K562 (cell line): ENCODE measurements around the gene DOCK3. TPM values are rescaled to one million over a fixed set of nuclear protein-coding genes. Genes with fewer than 3 reads are reported as not detected.

Experiments
- ATAC-seq: fragments of 200-7000 bp; cut with Tn5 transposase; 3 replicates; pipeline ENCODE4 v1.9.1; 2020; ENCODE audit warnings: moderate library complexity
- BruUV-seq: library from RNA; stranded (reverse); fragments of 400-500 nt; replicated peaks from 2 replicates; lab custom pipeline; 2021; lab: Mats Ljungman, UMichigan
- CTCF ChIA-PET: fragments of 300-600 bp; formaldehyde crosslinking; extraction: SDS; loops from one replicate; lab custom pipeline; 2021; ENCODE audit warnings: low intra/inter-chr PET ratio; lab: Yijun Ruan, JAX
- POLR2A ChIA-PET: fragments of 300-600, 350-650 bp; sonication (Branson Sonifier 250); formaldehyde crosslinking; extraction: SDS; loops from one replicate; lab custom pipeline; 2021; ENCODE audit warnings: antibody characterized with exemption, inconsistent platforms; lab: Yijun Ruan, JAX
- DNase-seq, 4 experiments: peaks; one replicate each; pipeline versions ENCODE4 v3.0.0 to v3.0.0-alpha.2; 2011 to 2018; ENCODE audit warnings: low spot score in 3 of 4, mixed read lengths in 3 of 4; ENCODE audit errors: extremely low read depth in 1 of 4
- FAIRE-seq: peaks from 2 replicates; lab custom pipeline; 2011; peaks lifted over from hg19 to GRCh38; lab: Jason Lieb, UNC
- H2AFZ ChIP-seq: 2 replicates; pipeline ENCODE4 v1.6.0; 2011; ENCODE audit warnings: low read depth, low read length, control low read depth, inconsistent platforms
- H3K27ac ChIP-seq: fragments of 200-600 bp; 3 replicates; pipeline ENCODE4 v1.8.0; 2011; ENCODE audit warnings: low read depth, mild to moderate bottlenecking, control low read depth, inconsistent platforms, low read length, moderate library complexity, mixed read lengths; ENCODE audit errors: extremely low read depth
- H3K27me3 ChIP-seq, 2 experiments: fragments of 300-600 bp in 1 of 2; 2 replicates in 1 of 2; 3 replicates in 1 of 2; pipeline versions ENCODE4 v1.6.0 to v1.8.0; 2011; ENCODE audit warnings: inconsistent platforms in 2 of 2, low read length in 2 of 2, mild to moderate bottlenecking in 1 of 2, mixed read lengths in 1 of 2, moderate library complexity in 1 of 2; ENCODE audit not compliant: control insufficient read depth in 2 of 2, insufficient read depth in 2 of 2
- H3K36me3 ChIP-seq: fragments of 300-600 bp; 3 replicates; pipeline ENCODE4 v1.8.0; 2011; ENCODE audit warnings: mild to moderate bottlenecking, low read length, inconsistent platforms; ENCODE audit not compliant: control insufficient read depth, insufficient read depth
- H3K4me1 ChIP-seq, 2 experiments: fragments of 200-600 bp in 1 of 2; replicated peaks in 1 of 2; 2 replicates in 1 of 2; 3 replicates in 1 of 2; pipeline versions ENCODE4 v1.5.1 to v1.8.0; 2011; ENCODE audit warnings: inconsistent platforms in 2 of 2, low read length in 2 of 2, mild to moderate bottlenecking in 1 of 2, mixed read lengths in 1 of 2, moderate library complexity in 1 of 2; ENCODE audit not compliant: control insufficient read depth in 2 of 2, insufficient read depth in 2 of 2
- H3K4me2 ChIP-seq: 2 replicates; pipeline ENCODE4 v1.6.1; 2011; ENCODE audit warnings: low read length, control low read depth, inconsistent platforms, mixed read lengths; ENCODE audit not compliant: insufficient read depth
- H3K4me3 ChIP-seq: fragments of 200-600 bp; sonication (generic), shearing (Covaris generic); 2 replicates; pipeline ENCODE4 v1.5.1; 2016; ENCODE audit warnings: control low read depth, inconsistent platforms
- H3K79me2 ChIP-seq: fragments of 200-600 bp; 3 replicates; pipeline ENCODE4 v1.8.0; 2011; ENCODE audit warnings: low read length, inconsistent platforms; ENCODE audit not compliant: control insufficient read depth, insufficient read depth
- H3K9ac ChIP-seq, 2 experiments: 2 replicates each; pipeline versions ENCODE4 v1.6.0 to v1.6.1; 2011; ENCODE audit warnings: low read depth in 2 of 2, low read length in 2 of 2, control low read depth in 1 of 2, inconsistent platforms in 1 of 2, mild to moderate bottlenecking in 1 of 2, mixed read lengths in 1 of 2; ENCODE audit not compliant: insufficient read depth in 1 of 2
- H3K9me1 ChIP-seq: one replicate; pipeline ENCODE4 v1.6.0; 2011; ENCODE audit warnings: inconsistent platforms, mild to moderate bottlenecking, low read length, moderate library complexity; ENCODE audit not compliant: control insufficient read depth, insufficient read depth
- H3K9me3 ChIP-seq: replicated peaks from 2 replicates; pipeline ENCODE4 v1.5.1; 2011; ENCODE audit warnings: low read depth, low read length, inconsistent platforms; ENCODE audit not compliant: control insufficient read depth, insufficient read depth
- H4K20me1 ChIP-seq: replicated peaks from 2 replicates; pipeline ENCODE4 v1.6.1; 2011; ENCODE audit warnings: low read length, inconsistent platforms, mixed read lengths; ENCODE audit not compliant: control insufficient read depth, insufficient read depth
- ARID1B ChIP-seq: fragments of 450-650 bp; IDR thresholded peaks from 2 replicates; pipeline ENCODE4 v1.6.1; 2016; ENCODE audit warnings: antibody characterized with exemption, mild to moderate bottlenecking, inconsistent platforms
- HIVEP1 ChIP-seq: fragments of 250-450 bp; sonication (Bioruptor Pico); IDR thresholded peaks from 2 replicates; pipeline ENCODE4 v1.4.0; 2020; ENCODE audit warnings: mild to moderate bottlenecking
- NCOA2 ChIP-seq, 2 experiments: fragments of 450-650 bp; IDR thresholded peaks; 2 replicates each; pipeline ENCODE4 v1.6.1; 2018; ENCODE audit warnings: mild to moderate bottlenecking in 2 of 2, moderate library complexity in 1 of 2; ENCODE audit not compliant: partially characterized antibody in 2 of 2
- NR2C1 ChIP-seq, 2 experiments: fragments of 450-650 bp; IDR thresholded peaks; 2 replicates each; pipeline ENCODE4 v1.6.1; 2017; ENCODE audit warnings: mild to moderate bottlenecking in 2 of 2, antibody characterized with exemption in 1 of 2, inconsistent platforms in 1 of 2, missing compliant biosample characterization in 1 of 2, missing genetic modification characterization in 1 of 2
- STAT5B ChIP-seq: fragments of 250-450 bp; sonication (Bioruptor Pico); IDR thresholded peaks from 2 replicates; pipeline ENCODE4 v1.8.0; 2021; ENCODE audit warnings: mild to moderate bottlenecking, inconsistent platforms
- STAT6 ChIP-seq: sonication (generic); formaldehyde crosslinking; IDR thresholded peaks from 2 replicates; pipeline ENCODE4 v1.8.1; 2023; ENCODE audit warnings: mild to moderate bottlenecking, missing genetic modification reagents
- WGBS: fragments of 100-300 bp; shearing (Covaris generic); methylation state at CpG from one replicate; pipeline ENCODE4 v1.1.6; 2016; ENCODE audit warnings: low coverage, mixed read lengths; ENCODE audit not compliant: insufficient coverage; ENCODE audit errors: missing lambda C conversion rate; 5-methylcytosine and 5-hydroxymethylcytosine counted together
- in situ Hi-C: fragments of 300-500 bp; cut with MboI; formaldehyde crosslinking; loops from 4 replicates; pipeline ENCODE4 v1.15.0; 2018; ENCODE audit warnings: inconsistent platforms, mixed read lengths
- intact Hi-C: fragments of 100-400 bp; cut with micrococcal nuclease; formaldehyde crosslinking; loops from 2 replicates; pipeline ENCODE4 v1.14.2; 2022
- polyA plus RNA-seq, 8 experiments: library from polyadenylated mRNA; depleted of rRNA in 4 of 8; stranded (reverse) in 5 of 8; unstranded in 3 of 8; fragments of >200 nt; fragmentation: Nextera tagmentation in 2 of 8; fragmentation: Illumina TruSeq in 1 of 8; extraction: Ambion mirVana in 2 of 8; extraction: Trizol in 1 of 8; gene quantifications; 2 replicates each; pipeline versions ENCODE4 v1.2.1 to v1.2.3, GENCODE V29; 2011 to 2014; ENCODE audit warnings: inconsistent platforms in 1 of 8, missing spikeins in 1 of 8
- total RNA-seq, 7 experiments: library from RNA; depleted of rRNA in 6 of 7; stranded (reverse); fragments of >200 nt in 6 of 7; fragmentation: Illumina TruSeq in 2 of 7; extraction: Trizol in 2 of 7; gene quantifications; 2 replicates each; pipeline versions ENCODE4 v1.2.1 to v1.2.3, GENCODE V29; 2011 to 2021; ENCODE audit warnings: low replicate concordance in 1 of 7

Gene DOCK3
- total and polyA plus RNA-seq, 9 of the 15 experiments (the other 6 are each of a cell fraction or from before 2014, with no cell fraction given): under 0.01 to 0.03 (median 0.01) TPM; not detected in 4

GRCh38 chr3:50698269-50698668 is 23.5 kb downstream of the DOCK3 start:
- H2AFZ ChIP-seq: no peak overlapping the region
- intact Hi-C loops (no loop called here), in situ Hi-C loops (no loop called here)
- no TSS peak for BruUV-seq
- H3K4me3 ChIP-seq: no peak overlapping the region
- CTCF ChIA-PET: no interaction called here
- H3K9me3 ChIP-seq: no peaks in the 10 kb centered on the region
- H3K36me3 ChIP-seq: no peaks in the 10 kb centered on the region
- FAIRE-seq (no peak), ATAC-seq (no peak), DNase-seq (no peak)
- TF ChIP-seq STAT6 (CRISPR knock-in tag) (no peak), NR2C1 (IDR thresholded peaks at IDR 0.05) (no peak), NR2C1 (tag; IDR thresholded peaks at IDR 0.05) (no peak), HIVEP1 (CRISPR knock-in tag) (no peak), STAT5B (no peak), ARID1B (no peak), NCOA2 (IDR thresholded peaks at IDR 0.05; ENCODE audit: partially characterized antibody in 2 of 2) (no peak)
- POLR2A ChIA-PET: no interaction called here
- no peaks in the 10 kb centered on the region for H3K4me1 ChIP-seq
- no peak overlapping the region for H3K27ac ChIP-seq
- no peak overlapping the region for H3K9ac ChIP-seq
- no peaks in the 10 kb centered on the region for H3K27me3 ChIP-seq
- H4K20me1 ChIP-seq: no peaks in the 10 kb centered on the region
- 0% methylated on average over 2 of the region's 2 CpGs for WGBS
- H3K79me2 ChIP-seq: no peaks in the 10 kb centered on the region
- H3K9me1 ChIP-seq: no peaks in the 10 kb centered on the region
- no peak overlapping the region for H3K4me2 ChIP-seq
